Skin epidermis (tissue), 12 donors: ENCODE results near the gene RSPH10B.
"Not testable (repeated sequence)": the region's sequence is repeated elsewhere in the genome, so short reads cannot be mapped to it uniquely, and the experiment has no call there.

Source experiments
- H3K27ac ChIP-seq, 21 experiments: fragments of 200-600 bp; sonication (generic) in 11 of 21; one replicate each; pipeline ENCODE4 v1.5.0; 2020; ENCODE audit warnings: mild to moderate bottlenecking in 3 of 21, inconsistent platforms in 2 of 21, moderate library complexity in 2 of 21
- H3K4me3 ChIP-seq, 7 experiments: fragments of 200-600 bp; sonication (generic) in 2 of 7; one replicate each; pipeline ENCODE4 v1.5.0; 2020; ENCODE audit warnings: inconsistent platforms in 2 of 7, mild to moderate bottlenecking in 2 of 7, moderate library complexity in 1 of 7

Gene RSPH10B

GRCh38 chr7:5970347-5970911 lies at the start of gene RSPH10B:
Gene RSPH10B, minus strand, starts transcription at chr7:5970689. Its CDS starts 3,573 bp downstream, at chr7:5967116.
- not testable (repeated sequence) for H3K27ac ChIP-seq, H3K4me3 ChIP-seq

- Histone ChIP-seq H3K27ac (peak overlapping the region in 3 of 21 experiments; percentile 5 to 67 (median 55)), H3K4me3 (no peak overlapping the region)
These were observed 46.1 kb upstream of the RSPH10B start for GRCh38 chr7:6016653-6016966.

- Histone ChIP-seq H3K4me3 (peak overlapping the region in 1 of 7 experiments; percentile 7), H3K27ac (peak overlapping the region in 11 of 21 experiments; percentile 3 to 67 (median 45))
These were observed 45.6 kb upstream of the RSPH10B start for GRCh38 chr7:6015917-6016652.

DNA sequence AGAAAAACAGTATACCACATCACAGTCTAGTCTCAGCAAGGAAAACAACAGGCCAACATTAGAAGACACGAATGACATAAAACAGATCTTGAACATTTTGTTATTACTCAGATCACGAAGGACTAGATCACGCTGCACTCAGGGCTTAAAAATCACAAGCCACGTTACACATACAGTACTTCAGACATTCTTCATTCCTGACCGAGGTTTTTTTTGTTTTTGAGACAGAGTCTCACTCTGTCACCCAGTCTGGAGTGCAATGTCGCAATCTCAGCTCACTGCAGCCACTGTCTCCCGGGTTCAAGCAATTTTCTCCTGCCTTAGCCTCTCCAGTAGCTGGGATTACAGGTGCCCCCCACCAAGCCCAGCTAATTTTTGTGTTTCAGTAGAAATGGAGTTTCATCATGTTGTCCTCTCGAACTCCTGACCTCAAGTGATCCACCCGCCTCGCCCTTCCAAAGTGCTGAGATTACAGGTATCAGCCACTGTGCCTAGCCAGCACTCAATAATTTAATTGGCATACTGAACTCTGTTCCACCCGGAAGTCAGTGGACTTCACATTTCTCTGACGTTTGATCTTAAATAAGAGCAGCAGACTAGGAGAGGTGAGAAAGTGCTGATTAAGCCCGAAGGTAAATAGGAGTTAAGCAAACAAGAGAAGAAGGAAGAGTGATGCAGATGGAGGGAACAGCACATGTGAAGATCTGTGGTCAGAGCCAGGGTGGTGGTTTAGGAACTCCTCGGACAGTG lies 42.0 kb upstream of the RSPH10B start:
- no peak overlapping the region for H3K4me3 ChIP-seq
- peak overlapping the region in 1 of 21 experiments; percentile 6 for H3K27ac ChIP-seq

DNA sequence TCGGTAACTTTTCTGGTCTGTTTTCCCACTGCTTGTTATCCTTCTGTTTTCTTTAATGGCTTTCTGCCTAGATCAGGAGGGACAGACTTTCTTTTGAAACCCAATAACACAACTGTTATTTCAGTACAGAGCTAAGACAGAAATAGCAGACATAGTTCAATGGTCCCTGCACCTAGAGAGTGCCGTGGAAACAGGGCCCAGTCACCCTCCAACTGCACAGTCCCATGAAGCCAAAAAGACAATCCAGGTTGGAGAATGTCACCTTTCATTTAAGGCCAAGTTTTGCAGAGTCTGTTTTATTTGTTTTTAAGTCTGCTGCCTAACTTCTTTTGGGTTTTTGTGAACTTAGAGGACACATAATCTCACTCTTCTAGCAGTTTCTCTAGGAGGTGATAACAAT lies 41.1 kb upstream of the RSPH10B start:
- H3K27ac ChIP-seq, result peak overlapping the region in 2 of 21 experiments; percentile 6 to 17
- no peak overlapping the region for H3K4me3 ChIP-seq

GRCh38 chr7:6010370-6010769 lies 39.9 kb upstream of the RSPH10B start:
- peak overlapping the region in 3 of 21 experiments; percentile 17 to 92 (median 85) for H3K27ac ChIP-seq
- H3K4me3 ChIP-seq, result not testable (repeated sequence)

- peak within 1 kb of the TSS; percentile 67 to 95 (median 88) for H3K27ac ChIP-seq
- H3K4me3 ChIP-seq, result peak within 1 kb of the TSS; percentile 68 to 89 (median 80)
These were observed 38.5 kb upstream of the RSPH10B start, which contains the start of the genes AIMP2 and PMS2 for GRCh38 chr7:6008668-6009611. Gene AIMP2, plus strand, starts transcription at chr7:6009272. Its CDS starts 92 bp downstream, at chr7:6009364. Gene PMS2, minus strand, starts transcription at chr7:6009049. Its CDS starts 30 bp downstream, at chr7:6009019.

DNA sequence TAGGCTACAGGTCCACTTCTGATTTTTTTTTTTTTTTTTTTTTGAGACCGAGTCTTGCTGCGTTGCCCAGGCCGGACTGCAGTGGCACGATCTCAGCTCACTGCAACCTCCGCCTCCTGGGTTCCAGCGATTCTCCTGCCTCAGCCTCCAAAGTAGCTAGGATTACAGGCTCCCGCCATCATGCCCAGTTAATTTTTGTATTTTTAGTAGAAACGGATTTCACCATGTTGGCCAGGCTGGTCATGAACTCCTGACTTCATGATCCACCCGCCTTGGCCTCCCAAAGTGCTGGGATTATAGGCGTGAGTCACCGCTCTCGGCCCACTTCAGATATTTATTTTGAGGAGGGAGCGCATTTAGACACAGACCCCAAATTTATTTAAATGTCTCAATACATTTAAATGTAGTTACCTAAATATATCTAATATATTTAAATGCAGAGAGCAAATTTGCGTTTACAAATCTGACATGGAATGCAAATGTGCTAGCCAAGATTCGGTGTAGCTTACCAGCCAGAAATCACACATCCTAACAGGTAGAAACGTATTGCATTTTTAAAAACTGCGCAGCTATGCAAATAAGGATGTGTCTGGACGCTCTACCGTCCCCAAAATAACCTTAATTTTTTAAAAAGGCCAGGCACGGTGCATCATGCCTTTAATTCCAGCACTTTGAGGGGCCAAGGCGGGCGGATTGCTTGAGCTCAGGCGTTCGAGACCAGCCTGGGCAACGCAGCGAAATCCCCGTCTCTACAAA lies 37.5 kb upstream of the RSPH10B start:
- H3K4me3 ChIP-seq, result peak overlapping the region; percentile 68 to 89 (median 80)
- H3K27ac ChIP-seq, result peak overlapping the region in 20 of 21 experiments; percentile 70 to 95 (median 88)

DNA sequence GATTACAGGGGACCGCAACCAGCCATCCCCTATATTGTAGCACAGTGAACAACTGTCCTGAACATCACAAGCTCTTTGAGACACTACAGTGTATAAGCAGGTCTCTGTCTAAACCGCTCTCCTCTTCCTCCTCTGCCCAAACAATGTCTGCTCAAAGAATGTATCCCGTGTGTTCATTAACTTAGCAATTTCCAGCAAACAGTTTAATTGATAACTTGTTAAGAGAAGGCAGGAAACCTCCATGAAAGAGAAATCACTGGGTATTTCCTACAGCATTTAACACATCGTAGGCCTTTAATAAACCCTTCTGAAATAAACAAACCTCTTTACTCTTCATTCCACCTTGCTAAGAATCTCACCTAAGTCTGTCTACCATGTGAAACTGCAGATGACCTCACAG lies 36.9 kb upstream of the RSPH10B start:
- Histone ChIP-seq H3K27ac (peak overlapping the region in 1 of 21 experiments; percentile 0), H3K4me3 (no peak overlapping the region)

DNA sequence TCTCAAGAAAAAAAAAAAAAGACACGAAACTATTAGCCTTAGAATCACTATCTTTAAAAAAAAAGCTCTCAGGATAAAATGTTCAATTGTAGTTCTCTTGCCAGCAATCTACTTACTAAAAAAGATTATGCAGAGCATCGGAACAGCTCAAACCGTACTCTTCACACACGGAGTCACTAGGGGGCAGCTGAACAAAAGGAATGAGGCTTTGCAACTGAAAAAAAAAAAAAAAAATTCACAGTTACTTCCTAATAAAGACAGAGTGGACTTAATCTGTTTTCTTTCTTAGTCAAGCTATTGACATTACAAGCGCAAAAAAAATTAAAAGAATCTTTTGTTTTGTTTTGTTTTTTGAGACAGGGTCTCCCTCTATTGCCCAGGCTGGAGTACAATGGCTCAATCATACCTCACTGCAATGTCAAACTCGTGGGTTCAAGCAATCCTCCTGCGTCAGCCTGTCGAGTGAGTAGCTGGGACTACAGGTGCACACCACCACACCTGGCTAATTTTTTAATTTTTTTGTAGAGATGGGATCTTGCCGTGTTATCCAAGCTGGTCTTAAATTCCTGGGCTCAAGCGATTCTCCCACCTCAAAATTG lies 26.8 kb upstream of the RSPH10B start:
- no peak overlapping the region for H3K4me3 ChIP-seq
- no peak overlapping the region for H3K27ac ChIP-seq

GRCh38 chr7:5987061-5987460 lies 16.6 kb upstream of the RSPH10B start:
- H3K27ac ChIP-seq, H3K4me3 ChIP-seq: not testable (repeated sequence)

DNA sequence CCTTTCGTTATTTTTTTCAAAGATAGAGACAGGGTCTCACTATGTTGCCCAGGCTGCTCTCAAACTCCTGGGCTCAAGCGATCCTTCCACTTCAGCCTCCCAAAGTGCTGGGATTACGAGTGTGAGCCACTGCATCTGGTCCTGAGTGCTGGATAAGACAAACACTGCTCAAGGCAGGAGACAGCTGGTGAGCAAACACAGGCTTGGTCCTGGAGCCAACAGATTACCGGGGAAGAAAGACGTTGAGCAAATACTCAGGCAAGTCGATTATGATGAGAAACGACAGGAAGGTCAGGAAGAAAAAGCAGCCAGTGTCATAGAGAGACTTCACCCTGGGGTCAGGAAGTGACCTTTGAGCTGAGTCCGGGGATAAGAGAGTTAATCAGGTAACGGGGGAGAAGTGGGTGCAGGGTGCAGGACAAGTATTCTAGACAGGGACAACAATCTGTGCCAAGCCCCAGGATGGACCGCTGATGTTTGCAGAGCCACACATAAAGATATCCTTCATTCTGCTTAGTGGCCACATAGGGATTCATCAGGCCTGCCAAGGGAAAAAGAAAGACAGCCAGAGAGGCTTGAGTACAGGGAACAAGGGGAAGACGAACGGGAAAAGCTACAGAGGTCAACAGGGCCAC lies 9.3 kb upstream of the RSPH10B start:
- not testable (repeated sequence) for H3K27ac ChIP-seq, H3K4me3 ChIP-seq

- H3K27ac ChIP-seq, H3K4me3 ChIP-seq: not testable (repeated sequence)
These were observed 3.1 kb upstream of the RSPH10B start for GRCh38 chr7:5973580-5973979.

DNA sequence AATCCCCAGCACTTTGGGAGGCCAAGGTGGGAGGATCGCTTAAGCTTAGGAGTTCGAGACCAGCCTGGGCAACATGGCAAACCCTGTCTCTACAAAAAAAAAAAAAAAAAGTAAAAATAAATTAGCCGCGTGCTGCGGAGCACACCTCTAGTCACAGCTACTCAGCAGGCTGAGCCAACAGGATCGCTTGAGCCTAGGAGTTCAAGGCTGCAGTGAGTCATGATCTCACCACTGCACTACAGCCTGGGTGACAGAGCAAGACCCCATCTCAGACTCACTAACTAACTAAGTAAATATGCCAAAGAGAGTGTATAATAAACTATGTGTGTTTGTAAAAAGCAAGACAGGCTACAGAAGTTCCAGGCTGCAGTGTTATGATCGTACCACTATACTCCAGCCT lies 6.7 kb downstream of the RSPH10B start:
- H3K4me3 ChIP-seq, H3K27ac ChIP-seq: not testable (repeated sequence)

GRCh38 chr7:5963205-5963604 lies 7.3 kb downstream of the RSPH10B start:
- not testable (repeated sequence) for H3K4me3 ChIP-seq, H3K27ac ChIP-seq

DNA sequence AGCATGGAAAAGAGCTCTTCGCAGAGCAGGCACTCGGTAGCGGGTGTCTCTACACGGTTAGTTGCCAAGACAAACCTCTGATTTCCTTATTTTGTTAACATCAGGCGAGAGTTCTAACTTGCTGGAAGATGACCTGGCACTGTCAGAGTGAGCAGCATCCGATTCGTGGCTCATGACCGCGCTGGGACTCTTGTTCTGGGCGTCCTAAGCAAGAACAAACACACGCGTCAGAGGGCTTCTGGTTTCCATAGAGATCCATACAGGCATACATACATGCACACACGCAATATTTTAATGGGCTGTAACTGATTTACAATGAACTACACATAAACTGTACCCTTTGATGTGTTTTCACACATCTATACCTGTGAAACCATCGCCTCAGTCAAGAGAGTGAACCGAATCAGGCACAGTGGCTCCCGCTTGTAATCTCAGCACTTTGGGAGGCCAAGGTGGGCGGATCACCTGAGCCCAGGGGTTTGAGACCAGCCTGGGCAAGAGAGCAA lies 35.5 kb downstream of the RSPH10B start:
- not testable (repeated sequence) for H3K4me3 ChIP-seq, H3K27ac ChIP-seq

DNA sequence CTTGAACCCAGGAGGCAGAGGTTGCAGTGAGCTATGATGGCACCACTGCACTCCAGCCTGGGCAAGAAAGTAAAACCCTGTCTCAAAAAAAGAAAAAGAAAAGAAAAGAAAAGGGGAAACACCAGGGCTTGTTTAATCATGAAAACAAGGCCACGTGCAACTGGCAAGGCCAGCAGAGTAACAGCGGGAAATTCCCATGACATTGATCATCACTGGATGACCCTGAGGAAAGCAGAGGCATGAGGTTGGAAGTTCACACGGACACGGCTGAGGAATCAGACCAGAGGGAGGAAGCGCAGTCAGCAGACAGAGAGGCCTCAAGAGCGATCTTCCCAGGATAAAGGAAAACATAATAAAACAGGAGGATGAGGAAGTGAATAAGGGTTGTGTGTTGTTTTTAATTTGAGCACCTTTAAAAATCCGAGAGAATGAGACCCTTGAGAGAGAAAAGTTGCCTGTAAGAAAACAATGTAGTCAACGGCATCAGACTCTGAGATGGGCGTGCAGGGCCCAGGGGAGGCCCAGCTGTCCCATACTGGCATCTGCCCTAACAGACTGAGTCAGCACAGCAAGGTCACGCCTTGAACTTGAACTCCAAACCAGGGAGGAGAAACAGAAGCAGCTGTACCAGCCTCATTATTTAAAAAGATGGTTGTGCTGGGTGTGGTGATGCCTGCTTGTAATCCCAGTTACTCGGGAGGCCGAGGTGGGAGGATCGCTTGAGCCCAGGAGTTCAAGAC lies 38.4 kb downstream of the RSPH10B start:
- not testable (repeated sequence) for H3K27ac ChIP-seq, H3K4me3 ChIP-seq
